Parathyroid adenoma (tissue), 2 donors: ENCODE results near the gene ROBO1.
"Not testable (repeated sequence)": the region's sequence is repeated elsewhere in the genome, so short reads cannot be mapped to it uniquely, and the experiment has no call there.

Source experiments
- H2AFZ ChIP-seq: fragments of 300-600 bp; sonication (generic); one replicate; pipeline ENCODE4 v1.7.0; 2017; ENCODE audit warnings: antibody characterized with exemption, mild to moderate bottlenecking
- H3K27ac ChIP-seq: fragments of 300-600 bp; sonication (generic); one replicate; pipeline ENCODE4 v1.7.0; 2017
- H3K27me3 ChIP-seq: fragments of 300-600 bp; sonication (generic); one replicate; pipeline ENCODE4 v1.7.0; 2017; ENCODE audit warnings: low read length; ENCODE audit not compliant: control insufficient read depth, insufficient read depth
- H3K36me3 ChIP-seq: fragments of 300-600 bp; sonication (generic); one replicate; pipeline ENCODE4 v1.7.0; 2017; ENCODE audit warnings: low read length; ENCODE audit not compliant: control insufficient read depth, insufficient read depth
- H3K4me1 ChIP-seq: fragments of 300-600 bp; sonication (generic); one replicate; pipeline ENCODE4 v1.7.0; 2017; ENCODE audit warnings: control low read depth
- H3K4me2 ChIP-seq: fragments of 300-600 bp; sonication (generic); one replicate; pipeline ENCODE4 v1.7.0; 2017; ENCODE audit warnings: low read length
- H3K4me3 ChIP-seq: fragments of 300-600 bp; sonication (generic); one replicate; pipeline ENCODE4 v1.7.0; 2017; ENCODE audit warnings: low read depth, low read length
- H3K79me2 ChIP-seq: fragments of 300-600 bp; sonication (generic); one replicate; pipeline ENCODE4 v1.7.0; 2017; ENCODE audit warnings: control low read depth
- H3K9ac ChIP-seq: fragments of 300-600 bp; sonication (generic); one replicate; pipeline ENCODE4 v1.7.0; 2017; ENCODE audit warnings: mild to moderate bottlenecking
- H3K9me3 ChIP-seq: fragments of 300-600 bp; sonication (generic); one replicate; pipeline ENCODE4 v1.7.0; 2017; ENCODE audit warnings: low read length; ENCODE audit not compliant: control insufficient read depth
- CTCF ChIP-seq: fragments of 300-600 bp; sonication (generic); IDR thresholded peaks from one replicate; pipeline ENCODE4 v1.7.0; 2017; ENCODE audit warnings: antibody characterized with exemption, mild to moderate bottlenecking
- donor health status: primary hyperparathyroidism.

Gene ROBO1

GRCh38 chr3:78887029-78887428 is 880.8 kb downstream of the ROBO1 start:
- no peak overlapping the region for H3K4me3 ChIP-seq
- no peaks in the 10 kb centered on the region for H3K4me1 ChIP-seq
- H3K27ac ChIP-seq = no peak overlapping the region
- no peaks in the 10 kb centered on the region for H3K9me3 ChIP-seq
- no peak overlapping the region for H3K4me2 ChIP-seq
- no peak for TF ChIP-seq CTCF
- H3K79me2 ChIP-seq = no peaks in the 10 kb centered on the region
- H3K27me3 ChIP-seq = no peaks in the 10 kb centered on the region
- H3K9ac ChIP-seq = no peak overlapping the region
- no peak overlapping the region for H2AFZ ChIP-seq
- no peaks in the 10 kb centered on the region for H3K36me3 ChIP-seq

GRCh38 chr3:78884567-78884966 is 883.2 kb downstream of the ROBO1 start:
- H3K9me3 ChIP-seq, H3K79me2 ChIP-seq, H3K27me3 ChIP-seq, H3K4me2 ChIP-seq, H3K27ac ChIP-seq, H3K4me1 ChIP-seq, H3K36me3 ChIP-seq, H2AFZ ChIP-seq, H3K9ac ChIP-seq, H3K4me3 ChIP-seq: not testable (repeated sequence)

- H3K27ac ChIP-seq = no peak overlapping the region
- H3K4me3 ChIP-seq = no peak overlapping the region
- no peaks in the 10 kb centered on the region for H3K79me2 ChIP-seq
- H2AFZ ChIP-seq = no peak overlapping the region
- H3K27me3 ChIP-seq = no peaks in the 10 kb centered on the region
- no peaks in the 10 kb centered on the region for H3K9me3 ChIP-seq
- H3K4me2 ChIP-seq = no peak overlapping the region
- no peak overlapping the region for H3K9ac ChIP-seq
- no peaks in the 10 kb centered on the region for H3K36me3 ChIP-seq
- H3K4me1 ChIP-seq = no peaks in the 10 kb centered on the region
- TF ChIP-seq CTCF = no peak
Observed at GRCh38 chr3:78882251-78882650, 885.5 kb downstream of the ROBO1 start.

GRCh38 chr3:78881501-78881900 is 886.3 kb downstream of the ROBO1 start:
- TF ChIP-seq CTCF = no peak
- H3K36me3 ChIP-seq = no peaks in the 10 kb centered on the region
- H3K9ac ChIP-seq = no peak overlapping the region
- H3K4me3 ChIP-seq = no peak overlapping the region
- no peaks in the 10 kb centered on the region for H3K79me2 ChIP-seq
- no peak overlapping the region for H3K4me2 ChIP-seq
- no peaks in the 10 kb centered on the region for H3K27me3 ChIP-seq
- H3K4me1 ChIP-seq = no peaks in the 10 kb centered on the region
- no peaks in the 10 kb centered on the region for H3K9me3 ChIP-seq
- no peak overlapping the region for H3K27ac ChIP-seq
- no peak overlapping the region for H2AFZ ChIP-seq

- H2AFZ ChIP-seq = no peak overlapping the region
- no peak overlapping the region for H3K9ac ChIP-seq
- H3K36me3 ChIP-seq = no peaks in the 10 kb centered on the region
- no peaks in the 10 kb centered on the region for H3K4me1 ChIP-seq
- H3K27ac ChIP-seq = no peak overlapping the region
- H3K4me2 ChIP-seq = no peak overlapping the region
- no peaks in the 10 kb centered on the region for H3K27me3 ChIP-seq
- no peak for TF ChIP-seq CTCF
- no peak overlapping the region for H3K4me3 ChIP-seq
- no peaks in the 10 kb centered on the region for H3K9me3 ChIP-seq
- no peaks in the 10 kb centered on the region for H3K79me2 ChIP-seq
Observed at GRCh38 chr3:78880603-78881461, 887.0 kb downstream of the ROBO1 start.
